Central memory CD8-positive, alpha-beta T cell (primary cell): Measurements from ENCODE around the gene TRAFD1.

Experiments
- ATAC-seq: fragments of 150-1000 bp; cut with Tn5 transposase; replicated peaks from 2 replicates; pipeline ENCODE4 v1.10.0; 2022; ENCODE audit warnings: mild to moderate bottlenecking, moderate FRiP score, moderate number of reproducible peaks; ENCODE audit not compliant: poor library complexity, severe bottlenecking; ENCODE audit errors: extremely low read depth
- DNase-seq, 2 donors: peaks; one replicate each; pipeline ENCODE4 v3.0.0; 2021; ENCODE audit warnings: low spot score in 2 of 2
- H3K27ac Mint-ChIP-seq: one replicate; pipeline ENCODE4 v1.8.0; 2022; ENCODE audit warnings: low read depth, mild to moderate bottlenecking, moderate library complexity, mixed read lengths
- H3K27me3 Mint-ChIP-seq: one replicate; pipeline ENCODE4 v1.8.0; 2022; ENCODE audit warnings: mixed read lengths
- H3K36me3 Mint-ChIP-seq: one replicate; pipeline ENCODE4 v1.8.0; 2022; ENCODE audit warnings: mild to moderate bottlenecking, moderate library complexity, mixed read lengths; ENCODE audit not compliant: insufficient read depth
- H3K4me1 Mint-ChIP-seq: one replicate; pipeline ENCODE4 v1.8.0; 2022; ENCODE audit warnings: mixed read lengths
- H3K4me3 Mint-ChIP-seq: one replicate; pipeline ENCODE4 v1.8.0; 2022; ENCODE audit warnings: mild to moderate bottlenecking, moderate library complexity, mixed read lengths
- H3K9me3 Mint-ChIP-seq: one replicate; pipeline ENCODE4 v1.8.0; 2022; ENCODE audit warnings: mixed read lengths

TRAFD1 gene

DNA sequence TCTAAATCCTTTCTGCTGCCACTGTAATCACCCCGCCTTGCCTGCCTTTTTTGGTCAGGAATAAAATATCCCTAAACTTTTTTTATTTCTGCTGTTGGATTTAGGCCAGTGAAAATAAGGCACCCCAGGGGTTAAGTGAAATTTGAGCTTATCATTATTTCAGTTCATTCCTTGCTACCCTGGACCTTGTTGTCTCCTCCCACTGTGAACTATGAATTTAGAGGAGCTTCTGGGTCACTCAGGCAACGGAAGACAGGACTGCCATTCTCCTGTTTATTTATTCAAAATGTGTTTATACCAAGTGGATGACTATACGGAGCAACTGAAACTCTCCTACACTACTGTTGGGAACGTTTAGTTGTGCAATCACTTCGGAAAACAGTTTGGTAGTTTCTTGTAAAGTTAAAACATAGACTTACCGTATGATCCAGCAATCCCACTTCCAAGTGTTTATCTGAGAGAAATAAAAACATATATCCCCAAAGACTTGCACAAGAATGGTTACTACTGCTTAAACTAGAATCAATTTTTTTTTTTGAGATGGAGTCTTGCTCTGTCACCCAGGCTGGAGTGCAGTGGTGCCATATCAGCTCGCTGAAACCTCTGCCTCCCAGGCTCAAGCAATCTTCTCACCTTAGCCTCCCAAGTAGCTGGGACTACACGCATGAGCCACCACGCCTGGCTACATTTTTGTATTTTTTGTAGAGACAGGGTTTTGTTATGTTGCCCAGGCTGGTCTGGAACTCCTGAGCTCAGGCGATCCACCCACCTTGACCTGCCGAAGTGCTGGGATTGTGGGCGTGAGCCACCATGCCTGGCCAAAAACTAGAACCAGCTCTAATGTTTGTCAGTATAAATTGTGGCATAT lies 2.3 kb upstream of the TRAFD1 start:
- no peak overlapping the region for H3K27ac Mint-ChIP-seq
- peaks cover 4% of the 10 kb centered on the region for H3K36me3 Mint-ChIP-seq
- no peak for DNase-seq
- ATAC-seq = no peak
- peaks cover 9% of the 10 kb centered on the region for H3K27me3 Mint-ChIP-seq
- H3K9me3 Mint-ChIP-seq = no peaks in the 10 kb centered on the region
- no peak overlapping the region for H3K4me3 Mint-ChIP-seq
- H3K4me1 Mint-ChIP-seq = peaks cover 12% of the 10 kb centered on the region

DNA sequence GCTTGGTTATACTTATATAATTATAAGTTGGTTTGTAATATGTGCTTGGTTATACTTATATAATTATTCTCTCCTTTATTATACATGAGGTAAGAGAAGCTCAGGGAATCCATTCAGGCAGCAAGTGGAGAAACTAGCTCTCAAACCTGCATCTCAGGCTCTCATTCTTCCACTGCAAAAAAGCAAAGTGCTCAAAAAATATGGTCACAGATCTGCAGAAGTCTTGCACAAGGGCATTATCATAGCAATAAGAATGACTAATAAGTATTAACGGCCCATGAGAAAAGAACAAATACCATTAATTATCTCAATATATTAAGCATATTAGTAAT lies 476 bp upstream of the TRAFD1 start:
- no peaks in the 10 kb centered on the region for H3K9me3 Mint-ChIP-seq
- ATAC-seq = no peak
- H3K27ac Mint-ChIP-seq = peak overlapping the region; percentile 90
- no peak for DNase-seq
- peaks cover 24% of the 10 kb centered on the region for H3K4me1 Mint-ChIP-seq
- H3K36me3 Mint-ChIP-seq = peaks cover 4% of the 10 kb centered on the region
- peaks cover 9% of the 10 kb centered on the region for H3K27me3 Mint-ChIP-seq
- H3K4me3 Mint-ChIP-seq = peak overlapping the region; percentile 71

DNA sequence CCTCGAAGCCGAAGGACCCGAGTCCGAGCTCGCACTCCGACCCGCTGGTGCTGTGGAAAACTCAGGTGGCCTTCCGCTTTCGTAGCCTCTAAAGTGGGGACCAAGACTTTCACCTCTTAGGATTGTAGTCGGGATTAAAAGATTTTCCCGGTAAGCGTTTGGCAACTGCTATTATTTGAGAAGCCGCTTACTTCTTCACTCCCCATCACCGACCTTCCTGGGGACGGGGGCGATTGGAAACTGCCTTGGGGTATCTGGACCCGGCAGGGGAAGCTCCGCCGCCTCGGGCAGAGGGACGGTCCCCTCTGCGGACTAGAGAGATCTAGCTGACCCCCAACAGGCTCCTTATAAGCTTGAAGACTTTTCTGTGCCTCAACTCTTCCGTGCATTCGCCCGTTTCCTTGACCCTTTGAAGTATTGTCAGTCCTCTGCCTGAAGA lies 659 bp downstream of the TRAFD1 start:
- Mint-ChIP-seq H3K9me3 (no peaks in the 10 kb centered on the region), H3K4me3 (peak overlapping the region; percentile 71), H3K27me3 (peaks cover 2% of the 10 kb centered on the region), H3K36me3 (peaks cover 7% of the 10 kb centered on the region), H3K4me1 (peaks cover 33% of the 10 kb centered on the region), H3K27ac (peak overlapping the region; percentile 90)
- DNase-seq (no peak), ATAC-seq (no peak)

DNA sequence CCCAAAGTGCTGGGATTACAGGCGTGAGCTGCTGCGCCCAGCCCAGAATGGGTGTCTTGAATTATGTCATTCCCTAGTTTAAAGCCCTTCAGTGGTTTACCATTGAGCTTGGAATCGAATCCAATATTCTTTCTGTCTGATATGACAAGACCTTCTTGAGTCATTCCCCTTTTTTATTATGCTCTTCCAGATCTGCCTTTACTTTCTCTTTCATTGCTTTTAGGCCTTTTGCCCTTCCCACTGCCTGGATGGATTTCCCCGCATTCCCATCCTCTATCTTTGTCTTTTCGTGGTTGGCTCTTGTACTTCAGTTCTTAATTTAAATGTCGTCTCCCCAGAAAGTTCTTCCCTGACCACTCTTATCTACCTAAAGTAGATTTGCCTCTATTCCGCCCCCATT lies 1.6 kb downstream of the TRAFD1 start:
- H3K4me3 Mint-ChIP-seq = peak overlapping the region; percentile 71
- ATAC-seq (no peak), DNase-seq (no peak)
- no peaks in the 10 kb centered on the region for H3K9me3 Mint-ChIP-seq
- peaks cover 9% of the 10 kb centered on the region for H3K36me3 Mint-ChIP-seq
- H3K4me1 Mint-ChIP-seq = peaks cover 39% of the 10 kb centered on the region
- peak overlapping the region; percentile 65 for H3K27ac Mint-ChIP-seq
- no peaks in the 10 kb centered on the region for H3K27me3 Mint-ChIP-seq

DNA sequence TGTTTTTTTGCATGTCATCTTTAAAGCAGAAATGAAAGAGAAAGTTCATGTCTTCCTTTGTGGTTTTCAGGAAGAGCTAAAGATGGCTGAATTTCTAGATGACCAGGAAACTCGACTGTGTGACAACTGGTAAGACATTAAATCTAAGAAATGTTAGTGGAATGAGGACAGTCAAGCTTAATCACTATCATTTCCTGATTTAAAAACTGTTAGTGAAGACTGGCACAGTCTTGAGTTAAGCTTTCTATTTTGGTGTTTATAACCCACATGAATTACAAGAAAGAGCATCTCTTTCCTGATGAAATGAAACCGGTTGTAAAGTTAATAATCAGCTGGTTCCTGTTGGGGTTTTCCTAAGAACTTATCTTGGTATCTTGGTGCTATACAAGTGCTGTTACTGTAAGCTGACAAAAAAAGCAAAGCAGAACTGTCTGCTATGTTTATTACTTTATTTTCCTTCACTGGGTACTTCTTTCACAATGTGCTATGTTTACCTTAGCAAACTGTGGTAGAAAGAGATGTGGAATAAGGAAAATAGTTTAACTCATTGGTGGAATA lies 5.2 kb downstream of the TRAFD1 start:
- H3K27ac Mint-ChIP-seq = peak overlapping the region; percentile 90
- H3K9me3 Mint-ChIP-seq = no peaks in the 10 kb centered on the region
- no peaks in the 10 kb centered on the region for H3K27me3 Mint-ChIP-seq
- DNase-seq (no peak), ATAC-seq (peak; percentile 82)
- peaks cover 17% of the 10 kb centered on the region for H3K36me3 Mint-ChIP-seq
- peak overlapping the region; percentile 56 for H3K4me3 Mint-ChIP-seq
- H3K4me1 Mint-ChIP-seq = peaks cover 50% of the 10 kb centered on the region

- Mint-ChIP-seq H3K36me3 (peaks cover 25% of the 10 kb centered on the region), H3K4me1 (peaks cover 46% of the 10 kb centered on the region), H3K27me3 (no peaks in the 10 kb centered on the region), H3K9me3 (no peaks in the 10 kb centered on the region), H3K27ac (peak overlapping the region; percentile 90), H3K4me3 (no peak overlapping the region)
- DNase-seq = no peak
- no peak for ATAC-seq
Measured at GRCh38 chr12:112131686-112132085, 6.3 kb downstream of the TRAFD1 start.

DNA sequence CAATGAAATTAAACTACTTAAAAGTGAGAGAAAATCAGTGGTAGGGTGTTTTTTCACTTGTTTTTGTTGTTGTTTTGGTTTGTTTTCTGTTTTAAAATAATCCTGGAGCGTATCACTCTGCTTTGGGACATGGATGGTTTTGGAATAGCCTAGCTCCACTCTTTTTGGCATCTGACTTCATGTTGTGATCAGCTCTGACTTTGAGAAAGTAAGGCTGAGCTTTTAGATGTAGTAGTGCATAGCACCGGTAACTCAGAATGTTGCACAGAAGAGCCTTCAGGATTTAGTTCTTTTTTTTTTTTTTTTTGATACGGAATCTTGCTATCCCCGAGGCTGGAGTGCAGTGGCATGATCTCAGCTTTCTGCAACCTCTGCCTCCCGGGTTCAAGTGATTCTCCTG lies 8.1 kb downstream of the TRAFD1 start:
- Mint-ChIP-seq H3K4me3 (no peak overlapping the region), H3K27ac (no peak overlapping the region)
- no peak for ATAC-seq

GRCh38 chr12:112134731-112135130 lies 9.4 kb downstream of the TRAFD1 start:
- Mint-ChIP-seq H3K36me3 (peaks cover 39% of the 10 kb centered on the region), H3K4me3 (no peak overlapping the region), H3K9me3 (no peaks in the 10 kb centered on the region), H3K27me3 (no peaks in the 10 kb centered on the region), H3K4me1 (peaks cover 28% of the 10 kb centered on the region), H3K27ac (no peak overlapping the region)
- DNase-seq (no peak), ATAC-seq (no peak)

More for the DNA sequence above, 8.1 kb downstream of the TRAFD1 start:
- DNase-seq = no peak
- Mint-ChIP-seq H3K36me3 (peaks cover 34% of the 10 kb centered on the region), H3K27me3 (no peaks in the 10 kb centered on the region), H3K9me3 (no peaks in the 10 kb centered on the region), H3K4me1 (peaks cover 38% of the 10 kb centered on the region)

DNA sequence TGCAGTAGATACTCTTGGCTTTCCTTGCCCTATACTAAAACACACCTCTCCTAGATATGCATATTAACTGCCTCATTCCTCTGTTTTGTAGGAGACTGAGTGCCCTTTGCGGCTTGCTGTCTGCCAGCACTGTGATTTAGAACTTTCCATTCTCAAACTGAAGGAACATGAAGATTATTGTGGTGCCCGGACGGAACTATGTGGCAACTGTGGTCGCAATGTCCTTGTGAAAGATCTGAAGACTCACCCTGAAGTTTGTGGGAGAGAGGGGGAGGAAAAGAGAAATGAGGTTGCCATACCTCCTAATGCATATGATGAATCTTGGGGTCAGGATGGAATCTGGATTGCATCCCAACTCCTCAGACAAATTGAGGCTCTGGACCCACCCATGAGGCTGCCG lies 15.4 kb downstream of the TRAFD1 start:
- peak overlapping the region; percentile 41 for H3K27ac Mint-ChIP-seq

DNA sequence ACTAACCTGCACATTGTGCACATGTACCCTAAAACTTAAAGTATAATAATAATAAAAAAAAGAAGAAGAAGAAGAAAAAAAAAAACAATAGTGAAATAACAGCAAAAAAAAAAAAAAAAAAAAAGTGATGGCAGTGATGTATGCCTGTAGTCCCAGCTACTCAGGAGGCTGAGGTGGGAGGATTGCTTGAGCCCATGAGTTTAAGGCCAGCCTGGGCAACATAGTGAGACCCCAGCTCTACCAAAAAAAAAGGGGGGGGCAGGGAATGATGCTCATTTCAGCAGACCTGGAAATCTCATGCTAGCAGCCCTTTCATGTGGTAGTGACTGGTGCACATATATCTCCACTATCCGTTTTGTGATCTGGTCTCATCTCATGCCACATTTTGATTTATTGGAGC lies 20.8 kb downstream of the TRAFD1 start:
- Mint-ChIP-seq H3K36me3 (peaks cover 82% of the 10 kb centered on the region), H3K4me3 (no peak overlapping the region), H3K4me1 (no peaks in the 10 kb centered on the region), H3K27ac (no peak overlapping the region), H3K9me3 (no peaks in the 10 kb centered on the region), H3K27me3 (no peaks in the 10 kb centered on the region)
- ATAC-seq (no peak), DNase-seq (no peak)

More for the DNA sequence above, 15.4 kb downstream of the TRAFD1 start:
- no peak for ATAC-seq
- DNase-seq = no peak
- no peaks in the 10 kb centered on the region for H3K4me1 Mint-ChIP-seq
- H3K36me3 Mint-ChIP-seq = peaks cover 71% of the 10 kb centered on the region
- no peaks in the 10 kb centered on the region for H3K9me3 Mint-ChIP-seq
- no peaks in the 10 kb centered on the region for H3K27me3 Mint-ChIP-seq
- no peak overlapping the region for H3K4me3 Mint-ChIP-seq

GRCh38 chr12:112148031-112148513 lies 22.7 kb downstream of the TRAFD1 start:
- DNase-seq = no peak
- H3K4me3 Mint-ChIP-seq = no peak overlapping the region
- no peak overlapping the region for H3K27ac Mint-ChIP-seq
- no peaks in the 10 kb centered on the region for H3K27me3 Mint-ChIP-seq
- H3K4me1 Mint-ChIP-seq = no peaks in the 10 kb centered on the region
- H3K36me3 Mint-ChIP-seq = peaks cover 83% of the 10 kb centered on the region
- H3K9me3 Mint-ChIP-seq = no peaks in the 10 kb centered on the region
- no peak for ATAC-seq

DNA sequence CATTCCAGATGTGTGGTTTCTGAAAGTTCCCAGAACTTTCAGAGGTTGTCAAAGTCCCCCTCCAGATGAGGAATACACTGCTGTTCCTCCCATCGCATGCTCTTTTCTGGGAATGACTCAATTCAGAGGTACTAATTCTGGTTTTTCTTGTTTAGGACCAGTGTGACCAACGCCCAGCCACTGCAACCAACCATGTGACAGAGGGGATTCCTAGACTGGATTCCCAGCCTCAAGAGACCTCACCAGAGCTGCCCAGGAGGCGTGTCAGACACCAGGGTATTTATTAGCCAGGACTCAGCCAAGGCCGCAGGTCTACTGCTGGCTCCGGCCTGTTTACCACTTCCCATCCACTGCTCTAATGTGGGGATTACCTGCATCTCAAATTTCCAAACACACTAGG lies 24.2 kb downstream of the TRAFD1 start:
- no peaks in the 10 kb centered on the region for H3K9me3 Mint-ChIP-seq
- H3K36me3 Mint-ChIP-seq = peaks cover 79% of the 10 kb centered on the region
- H3K27ac Mint-ChIP-seq = no peak overlapping the region
- no peak for DNase-seq
- ATAC-seq = no peak
- H3K27me3 Mint-ChIP-seq = no peaks in the 10 kb centered on the region
- H3K4me1 Mint-ChIP-seq = no peaks in the 10 kb centered on the region
- no peak overlapping the region for H3K4me3 Mint-ChIP-seq
